SK-N-SH (cell line): ENCODE data around the gene SAG.

ENCODE experiments used
- JUND ChIP-seq: IDR thresholded peaks from 2 replicates; pipeline ENCODE4 v1.4.0; 2012
- RFX5 ChIP-seq: IDR thresholded peaks from 2 replicates; pipeline ENCODE4 v1.6.1; 2012; ENCODE audit warnings: mild to moderate bottlenecking, improper control_type of control experiment, low read length
- SMC3 ChIP-seq: IDR thresholded peaks from 2 replicates; pipeline ENCODE4 v1.6.1; 2012; ENCODE audit warnings: low read depth, low read length, improper control_type of control experiment
- TF ChIP-seq, protein P1 (sequence below): fragments of 200-600 bp; sonication (generic); IDR thresholded peaks from 2 replicates; pipeline ENCODE4 v1.6.1; 2017; ENCODE audit warnings: antibody characterized with exemption, mild to moderate bottlenecking, moderate library complexity

GRCh38 chr2:233297076-233297475 lies 10.5 kb upstream of the SAG start:
- TF ChIP-seq, protein P1, sequence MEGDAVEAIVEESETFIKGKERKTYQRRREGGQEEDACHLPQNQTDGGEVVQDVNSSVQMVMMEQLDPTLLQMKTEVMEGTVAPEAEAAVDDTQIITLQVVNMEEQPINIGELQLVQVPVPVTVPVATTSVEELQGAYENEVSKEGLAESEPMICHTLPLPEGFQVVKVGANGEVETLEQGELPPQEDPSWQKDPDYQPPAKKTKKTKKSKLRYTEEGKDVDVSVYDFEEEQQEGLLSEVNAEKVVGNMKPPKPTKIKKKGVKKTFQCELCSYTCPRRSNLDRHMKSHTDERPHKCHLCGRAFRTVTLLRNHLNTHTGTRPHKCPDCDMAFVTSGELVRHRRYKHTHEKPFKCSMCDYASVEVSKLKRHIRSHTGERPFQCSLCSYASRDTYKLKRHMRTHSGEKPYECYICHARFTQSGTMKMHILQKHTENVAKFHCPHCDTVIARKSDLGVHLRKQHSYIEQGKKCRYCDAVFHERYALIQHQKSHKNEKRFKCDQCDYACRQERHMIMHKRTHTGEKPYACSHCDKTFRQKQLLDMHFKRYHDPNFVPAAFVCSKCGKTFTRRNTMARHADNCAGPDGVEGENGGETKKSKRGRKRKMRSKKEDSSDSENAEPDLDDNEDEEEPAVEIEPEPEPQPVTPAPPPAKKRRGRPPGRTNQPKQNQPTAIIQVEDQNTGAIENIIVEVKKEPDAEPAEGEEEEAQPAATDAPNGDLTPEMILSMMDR: no peak
- TF ChIP-seq JUND (no peak), SMC3 (no peak), RFX5 (no peak)
